NCI-H2227 (cell line): ENCODE measurements around the gene NUMB.

Source experiments
- DNase-seq: peaks from one replicate; lab custom pipeline; 2025; ENCODE audit not compliant: unreplicated experiment; lab: John Stamatoyannopoulos, UW

The NUMB gene

DNA sequence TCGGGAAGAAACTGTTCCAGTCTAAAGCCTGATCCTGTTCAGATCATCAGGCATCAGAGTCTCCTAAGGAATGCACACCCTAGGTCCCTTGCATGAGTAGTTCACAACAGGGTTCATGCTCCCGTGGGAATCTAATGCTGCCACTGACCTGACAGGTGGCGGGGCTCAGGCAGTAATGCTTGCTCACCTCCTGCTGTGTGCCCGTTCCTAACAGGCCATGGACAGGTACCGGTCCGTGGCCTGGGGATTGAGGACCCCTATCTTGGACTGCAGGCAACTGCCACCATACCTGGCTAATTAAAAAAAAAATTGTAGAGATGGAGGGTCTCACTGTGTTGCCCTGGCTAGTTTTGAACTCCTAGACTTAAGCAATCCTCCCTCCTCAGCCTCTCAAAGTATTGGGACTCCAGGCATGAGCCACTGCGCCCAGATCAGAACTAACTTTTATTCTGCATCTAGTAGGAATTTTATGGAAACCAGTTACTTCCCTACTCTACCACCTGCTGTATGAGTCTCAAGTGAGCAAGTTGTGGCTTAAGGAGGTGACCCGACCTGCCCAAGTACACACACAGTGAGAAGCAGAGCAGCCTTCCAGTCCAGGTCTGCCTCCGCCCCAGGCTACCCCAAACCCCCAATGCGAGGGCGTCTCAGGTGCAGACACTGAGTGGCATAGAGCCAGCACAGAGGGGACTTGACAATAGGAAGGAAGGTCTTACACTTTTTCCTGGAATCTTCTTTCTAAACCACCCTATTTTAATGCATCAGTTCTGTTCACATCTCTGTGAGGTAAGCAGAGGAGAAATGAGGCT is 223.6 kb downstream of the NUMB start:
- DNase-seq, result no peak

DNA sequence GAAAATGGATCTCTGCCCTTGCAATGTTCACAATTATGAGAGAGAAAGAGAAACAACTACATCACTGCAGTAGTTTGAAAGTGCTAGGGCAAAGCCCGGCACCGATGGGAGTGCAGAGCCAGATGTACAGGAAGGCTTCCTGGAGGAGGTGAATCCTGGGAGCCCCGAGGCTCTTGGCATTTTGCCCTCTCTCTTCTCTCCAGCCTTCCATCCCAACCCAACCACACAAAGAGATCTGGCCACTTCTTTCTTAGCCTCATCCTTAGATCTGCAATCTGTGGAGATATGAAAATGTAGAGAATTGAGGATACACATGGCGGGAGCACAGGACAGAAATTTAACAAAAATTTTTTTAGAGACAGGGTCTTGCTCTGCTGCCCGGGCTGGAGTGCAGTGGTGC is 224.3 kb downstream of the NUMB start:
- DNase-seq, result no peak

DNA sequence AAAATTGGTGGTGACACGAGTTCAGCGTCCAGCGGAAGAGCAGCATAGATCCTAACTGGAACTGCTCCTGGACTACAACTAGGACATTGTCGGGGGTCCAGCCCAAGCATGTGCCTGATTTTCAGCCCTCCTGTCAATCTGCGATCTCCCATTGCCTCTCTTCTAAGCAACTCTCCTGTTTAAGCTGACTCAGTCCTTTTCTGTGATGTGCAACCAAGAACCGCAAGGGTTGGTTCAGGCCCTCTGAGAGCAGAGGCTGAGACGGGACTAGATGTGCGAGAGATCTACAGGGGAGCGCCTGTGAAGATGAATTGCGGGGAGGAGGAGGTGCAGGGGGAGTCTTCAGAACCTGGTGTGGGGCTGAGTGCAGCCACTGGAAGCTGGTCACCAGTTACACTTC is 224.8 kb downstream of the NUMB start:
- no peak for DNase-seq

GRCh38 chr14:73232984-73233383 is 225.4 kb downstream of the NUMB start:
- peak; percentile 29 for DNase-seq

GRCh38 chr14:73231981-73232851 is 226.1 kb downstream of the NUMB start:
- peak; percentile 17 for DNase-seq

DNA sequence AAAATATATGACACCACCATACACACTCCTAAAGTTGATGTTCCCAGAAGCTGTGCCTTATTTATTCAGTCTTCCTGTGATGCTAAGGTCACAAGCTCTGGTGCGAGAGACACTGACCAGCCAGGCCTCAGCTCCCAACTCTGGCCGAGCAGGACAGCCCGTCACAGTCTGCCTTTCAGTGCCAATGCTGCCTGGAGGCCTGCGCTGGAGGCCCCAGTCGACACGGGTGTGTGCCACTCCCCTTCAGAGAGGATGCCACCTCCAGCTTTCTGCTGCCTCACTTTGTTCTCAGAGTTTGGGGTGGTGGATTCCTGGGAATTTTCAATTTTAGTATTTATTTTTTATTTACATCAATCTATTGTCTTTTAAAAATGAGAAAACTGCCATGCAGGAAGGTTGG is 228.3 kb downstream of the NUMB start:
- DNase-seq, result no peak

DNA sequence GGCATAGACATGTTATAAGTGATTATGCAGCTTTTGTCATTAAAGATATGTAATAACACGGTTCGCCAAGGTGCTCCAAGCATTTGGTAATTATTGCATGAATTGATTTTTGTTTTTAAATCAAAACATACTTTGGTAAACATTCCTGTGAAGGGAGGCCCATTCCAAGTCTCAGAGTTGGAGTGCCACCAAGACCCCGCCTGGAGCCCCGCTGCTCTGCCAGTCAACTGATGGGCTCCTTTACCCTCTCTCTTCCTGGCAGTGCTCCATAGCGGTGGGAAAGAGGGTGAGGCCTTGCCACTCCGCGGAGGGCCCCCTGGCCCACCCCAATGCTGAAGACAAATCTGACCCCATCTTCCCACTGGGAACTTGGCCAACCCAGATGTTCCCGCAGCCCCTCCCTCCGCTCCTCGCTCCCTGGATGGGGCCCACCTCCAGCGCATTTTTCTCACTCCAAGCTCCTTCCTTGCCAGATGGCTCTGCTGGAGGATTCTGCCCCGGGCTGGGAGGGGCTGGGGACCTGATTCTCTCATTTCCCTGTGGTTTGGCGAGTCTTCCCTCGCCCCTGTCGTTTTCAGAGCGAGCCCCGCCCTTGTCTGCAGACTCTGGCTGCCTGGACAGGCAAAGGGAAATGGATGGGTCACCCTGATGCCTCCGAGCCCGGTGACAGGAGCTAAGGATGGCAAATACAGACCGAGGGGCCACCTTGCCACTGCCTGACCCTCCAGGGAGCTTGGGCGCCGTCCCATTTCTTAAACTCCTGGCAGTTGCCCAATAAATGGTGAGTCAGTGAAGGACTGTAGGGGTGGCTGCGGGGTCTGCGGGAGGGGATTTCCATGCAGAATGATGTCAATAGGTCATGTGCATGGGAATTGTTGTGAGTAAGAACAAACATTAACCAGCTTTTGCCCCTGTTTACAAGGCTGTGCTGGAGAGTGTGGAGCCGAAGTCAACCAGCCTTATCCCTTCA is 230.2 kb downstream of the NUMB start:
- peak; percentile 82 for DNase-seq

DNA sequence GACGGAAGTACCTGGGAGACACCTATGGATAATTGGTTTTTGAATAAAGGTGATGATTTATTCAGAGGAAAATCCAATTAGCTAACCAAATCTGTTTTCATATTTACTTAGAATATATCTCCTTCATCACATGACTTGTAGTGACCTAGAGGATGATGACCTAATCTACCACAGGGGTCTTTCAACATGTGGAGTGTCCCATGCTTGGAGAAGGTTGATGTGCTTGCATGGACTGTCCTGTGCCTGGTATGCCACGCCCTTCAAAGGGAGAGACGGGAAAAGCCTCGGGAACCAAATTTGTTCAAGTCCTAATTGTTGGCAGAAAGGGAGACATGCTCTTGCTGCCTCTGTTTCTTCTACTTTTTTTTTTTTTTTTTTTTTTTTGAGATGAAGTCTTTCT is 232.8 kb downstream of the NUMB start:
- no peak for DNase-seq
